ENCODE results near the gene GRSF1.

DNA sequence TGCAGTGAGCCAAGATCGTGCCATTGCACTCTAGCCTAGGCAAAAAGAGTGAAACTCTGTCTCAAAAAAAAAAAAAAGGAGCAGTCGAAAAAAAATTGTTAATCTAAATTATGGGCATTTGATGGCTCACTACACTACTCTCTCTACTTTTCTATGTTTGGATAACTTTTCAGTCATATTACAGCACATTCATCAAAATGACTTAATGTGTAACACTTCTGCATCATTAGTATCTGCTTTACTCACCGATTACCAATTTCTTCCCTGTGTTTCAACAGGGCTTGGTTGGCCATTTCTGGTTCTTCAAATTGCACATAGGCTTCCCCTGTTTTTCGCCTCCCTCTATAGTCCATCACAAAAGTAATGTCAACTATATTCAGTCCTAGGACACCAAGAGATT lies 8.4 kb downstream of the GRSF1 start:
- TF ChIP-seq EZH2 (IDR thresholded peaks at IDR 0.05; ENCODE audit: insufficient read depth, poor library complexity, severe bottlenecking) (no peak), EZH2phosphoT487 (IDR thresholded peaks at IDR 0.05; ENCODE audit: insufficient read depth, low read depth) (no peak)
